HG02571 (cell line): ENCODE data around the gene C1QL4.

ENCODE experiments used
- ATAC-seq: cut with Tn5 transposase; IDR thresholded peaks from one replicate; pipeline ENCODE4 v1.9.1; 2021; ENCODE audit warnings: mild to moderate bottlenecking, moderate library complexity; ENCODE audit not compliant: unreplicated experiment

The C1QL4 gene

GRCh38 chr12:49348781-49349180 lies 11.8 kb upstream of the C1QL4 start:
- ATAC-seq = no peak

- no peak for ATAC-seq
Measured at GRCh38 chr12:49347311-49348193, 10.6 kb upstream of the C1QL4 start.

GRCh38 chr12:49346659-49347310 lies 9.8 kb upstream of the C1QL4 start, which contains the start of gene DNAJC22:
DNAJC22 (plus strand) TSS chr12:49346888; CDS start chr12:49348873, 1,985 bp downstream.
- no peak for ATAC-seq

- ATAC-seq = no peak
Measured at GRCh38 chr12:49345825-49346658, 9.1 kb upstream of the C1QL4 start.

GRCh38 chr12:49345051-49345824 lies 8.2 kb upstream of the C1QL4 start:
- ATAC-seq = no peak

- ATAC-seq = no peak
Measured at GRCh38 chr12:49344486-49345050, 7.6 kb upstream of the C1QL4 start.

GRCh38 chr12:49342914-49343731 lies 6.1 kb upstream of the C1QL4 start:
- ATAC-seq = no peak

- peak; percentile 46 for ATAC-seq
Measured at GRCh38 chr12:49342066-49342913, 5.3 kb upstream of the C1QL4 start.

GRCh38 chr12:49341777-49342065 lies 4.7 kb upstream of the C1QL4 start:
- ATAC-seq = no peak

GRCh38 chr12:49340971-49341776 lies 4.2 kb upstream of the C1QL4 start:
- no peak for ATAC-seq

GRCh38 chr12:49340095-49340870 lies 3.3 kb upstream of the C1QL4 start:
- ATAC-seq = no peak

- ATAC-seq = no peak
Measured at GRCh38 chr12:49339464-49339861, 2.5 kb upstream of the C1QL4 start.

- ATAC-seq = no peak
Measured at GRCh38 chr12:49338830-49339463, 2.0 kb upstream of the C1QL4 start.

- ATAC-seq = no peak
Measured at GRCh38 chr12:49335955-49336644, 888 bp downstream of the C1QL4 start.

- no peak for ATAC-seq
Measured at GRCh38 chr12:49335118-49335954, 1.7 kb downstream of the C1QL4 start.
